AG08395 (cell line): ENCODE results near the gene HMCN1.
"Not testable (repeated sequence)": the region's sequence is repeated elsewhere in the genome, so short reads cannot be mapped to it uniquely, and the experiment has no call there.

Experiments
- DNase-seq: peaks from one replicate; pipeline ENCODE4 v3.0.0; 2012; ENCODE audit warnings: mixed read lengths, low spot score

The HMCN1 gene

GRCh38 chr1:186152620-186153239 lies 418.5 kb downstream of the HMCN1 start:
- peak; percentile 24 for DNase-seq

DNA sequence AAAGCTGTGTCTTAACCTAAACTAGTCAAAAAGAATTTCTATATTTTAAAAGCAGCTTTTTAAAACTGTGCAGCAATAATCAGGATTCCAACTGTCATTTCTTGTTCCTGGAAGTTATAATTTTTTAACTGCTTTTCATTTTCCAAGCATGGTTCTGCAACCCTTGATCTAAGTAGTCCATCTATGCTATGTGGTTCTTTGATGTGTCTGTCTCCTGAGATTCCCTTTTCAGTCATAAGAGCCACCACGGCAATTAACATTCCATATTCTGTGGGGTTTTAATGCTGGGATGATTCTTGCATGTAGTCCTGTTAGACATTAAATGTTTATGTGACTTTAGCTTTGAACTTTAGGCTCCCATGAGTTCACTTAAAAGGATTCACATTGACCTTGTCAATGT lies 420.5 kb downstream of the HMCN1 start:
- DNase-seq: no peak

GRCh38 chr1:186155594-186155993 lies 421.4 kb downstream of the HMCN1 start:
- peak; percentile 69 for DNase-seq

GRCh38 chr1:186162895-186163294 lies 428.7 kb downstream of the HMCN1 start:
- DNase-seq: not testable (repeated sequence)

- no peak for DNase-seq
Observed at GRCh38 chr1:186164773-186165172, 430.6 kb downstream of the HMCN1 start.

GRCh38 chr1:186165303-186165702 lies 431.1 kb downstream of the HMCN1 start:
- no peak for DNase-seq

- DNase-seq: no peak
Observed at GRCh38 chr1:186167096-186167668, 433.0 kb downstream of the HMCN1 start.

DNA sequence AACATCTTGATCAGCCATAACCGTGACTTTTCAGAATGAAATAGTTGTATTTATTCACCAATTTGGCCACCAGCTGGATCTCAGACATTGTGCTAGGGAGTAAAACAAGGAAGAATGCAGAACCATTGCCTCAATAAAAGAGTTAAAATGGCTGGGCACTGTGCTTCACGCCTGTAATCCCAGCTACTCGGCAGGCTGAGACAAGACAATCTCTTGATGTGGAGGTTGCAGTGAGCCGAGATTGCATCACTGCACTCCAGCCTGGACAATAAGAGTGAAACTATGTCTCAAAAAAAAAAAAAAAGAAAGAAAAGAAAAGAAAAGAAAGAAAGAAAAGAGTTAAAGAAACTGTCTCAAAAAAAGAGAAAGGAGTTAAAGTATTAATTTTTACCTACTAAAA lies 441.4 kb downstream of the HMCN1 start:
- DNase-seq: no peak

GRCh38 chr1:186178426-186179043 lies 444.3 kb downstream of the HMCN1 start:
- no peak for DNase-seq

DNA sequence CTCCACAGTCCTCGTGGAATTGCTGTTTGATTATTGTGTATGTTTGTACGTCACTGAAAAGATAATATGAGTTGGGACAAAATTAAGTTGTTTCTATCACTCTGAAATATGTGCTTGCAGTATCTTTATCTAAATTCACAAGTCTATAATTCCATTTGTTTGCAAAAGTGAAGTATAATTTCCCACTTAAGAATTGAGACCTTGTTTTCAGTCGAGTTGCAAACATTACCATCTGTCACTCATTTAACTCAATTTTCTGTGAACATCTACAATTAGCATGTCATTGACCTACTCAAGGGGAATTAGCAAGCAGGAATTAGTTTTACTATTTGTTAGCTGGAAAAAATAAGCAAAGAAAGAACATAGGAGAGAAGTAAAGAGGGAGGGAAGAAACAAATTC lies 445.0 kb downstream of the HMCN1 start:
- no peak for DNase-seq

DNA sequence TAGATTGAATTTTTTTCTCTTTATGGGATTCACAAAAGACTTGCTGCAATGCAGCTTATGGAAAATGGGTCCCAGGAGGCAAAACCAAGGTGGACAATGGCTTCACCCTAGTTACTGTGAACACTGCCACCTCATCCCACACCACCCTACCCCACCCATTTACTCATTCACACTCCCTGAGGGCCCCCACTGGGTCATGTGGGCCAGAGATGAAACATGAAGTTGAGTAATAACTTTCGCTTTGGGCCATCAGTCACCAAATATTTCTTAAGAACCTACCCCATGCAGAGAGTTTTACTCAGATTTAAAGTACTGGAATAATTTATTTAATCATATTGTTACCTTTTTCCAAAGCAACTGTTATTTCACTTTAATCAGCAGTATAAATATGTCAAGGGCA lies 449.0 kb downstream of the HMCN1 start:
- peak; percentile 54 for DNase-seq

GRCh38 chr1:186183970-186184628 lies 449.9 kb downstream of the HMCN1 start:
- peak; percentile 44 for DNase-seq

- not testable (repeated sequence) for DNase-seq
Observed at GRCh38 chr1:186186251-186186650, 452.1 kb downstream of the HMCN1 start.

- DNase-seq: no peak
Observed at GRCh38 chr1:186187601-186188000, 453.4 kb downstream of the HMCN1 start.

GRCh38 chr1:186188004-186188539 lies 453.9 kb downstream of the HMCN1 start:
- peak; percentile 70 for DNase-seq

DNA sequence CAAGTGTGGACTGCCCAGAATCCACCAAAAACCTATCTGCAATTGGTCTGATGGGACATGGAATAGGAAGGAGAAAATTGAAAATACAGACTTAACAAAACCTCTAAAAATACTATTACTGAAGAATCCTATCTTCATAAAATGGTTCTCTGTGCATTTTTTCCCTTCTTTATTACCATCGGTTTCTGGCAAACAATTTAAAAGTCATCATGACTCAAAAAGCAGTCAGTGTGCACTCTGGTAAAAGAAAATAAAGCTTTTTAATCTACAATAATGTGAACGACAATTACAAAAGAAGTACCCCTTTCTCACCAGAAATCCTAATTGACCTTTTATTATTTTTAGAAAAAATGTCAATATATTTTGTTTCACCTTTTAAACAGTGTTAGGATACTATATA lies 454.5 kb downstream of the HMCN1 start:
- DNase-seq: no peak

- no peak for DNase-seq
Observed at GRCh38 chr1:186189156-186189555, 455.0 kb downstream of the HMCN1 start.

DNA sequence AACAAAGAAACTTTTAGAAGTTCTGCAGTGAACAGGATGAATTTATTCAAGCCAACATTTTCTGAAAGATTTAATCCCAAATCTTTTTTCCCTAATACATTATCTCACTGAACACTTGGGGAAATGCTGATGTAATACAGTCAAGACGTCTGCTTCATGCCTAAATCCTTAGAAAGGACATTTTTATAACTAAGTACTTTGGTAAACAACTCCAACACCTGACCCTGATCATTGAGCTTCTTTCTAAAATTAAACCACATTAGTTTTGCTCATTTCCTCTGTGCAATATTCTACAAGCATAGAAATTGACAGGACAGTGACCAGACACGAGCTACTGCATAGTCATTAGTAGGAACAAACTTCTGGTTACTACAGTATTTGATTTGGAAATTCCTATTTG lies 457.3 kb downstream of the HMCN1 start:
- DNase-seq: no peak

- no peak for DNase-seq
Observed at GRCh38 chr1:186193224-186193623, 459.0 kb downstream of the HMCN1 start.

DNA sequence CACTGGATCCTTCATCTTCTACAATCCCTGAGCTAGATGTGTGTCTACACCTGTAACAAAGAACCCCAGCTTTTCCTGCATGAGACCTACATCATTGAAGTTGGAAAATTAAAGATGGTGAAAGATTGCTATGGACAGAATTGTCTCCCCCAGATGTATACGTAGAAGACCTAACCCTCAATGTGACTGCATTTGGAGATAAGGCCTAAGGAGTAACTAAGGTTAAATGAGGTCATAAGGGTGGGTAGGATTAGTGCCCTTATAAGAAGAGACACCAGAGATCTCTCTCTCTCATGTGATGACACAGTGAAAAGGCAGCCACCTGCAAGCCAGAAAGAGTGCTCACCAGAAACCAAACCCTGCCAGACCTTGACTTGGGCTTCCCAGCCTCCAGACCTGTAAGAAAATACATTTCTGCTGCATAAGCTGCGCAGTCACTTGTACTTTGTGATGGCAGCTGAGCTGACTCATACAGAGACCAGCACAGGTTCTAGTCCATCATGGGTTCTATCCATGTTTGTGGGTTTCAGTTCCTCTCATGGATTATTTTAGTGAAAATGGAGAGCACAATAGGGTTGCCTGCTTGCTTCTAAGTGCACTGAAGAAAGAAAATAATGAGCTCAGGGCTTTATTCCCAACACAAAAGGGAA lies 460.0 kb downstream of the HMCN1 start:
- no peak for DNase-seq

DNA sequence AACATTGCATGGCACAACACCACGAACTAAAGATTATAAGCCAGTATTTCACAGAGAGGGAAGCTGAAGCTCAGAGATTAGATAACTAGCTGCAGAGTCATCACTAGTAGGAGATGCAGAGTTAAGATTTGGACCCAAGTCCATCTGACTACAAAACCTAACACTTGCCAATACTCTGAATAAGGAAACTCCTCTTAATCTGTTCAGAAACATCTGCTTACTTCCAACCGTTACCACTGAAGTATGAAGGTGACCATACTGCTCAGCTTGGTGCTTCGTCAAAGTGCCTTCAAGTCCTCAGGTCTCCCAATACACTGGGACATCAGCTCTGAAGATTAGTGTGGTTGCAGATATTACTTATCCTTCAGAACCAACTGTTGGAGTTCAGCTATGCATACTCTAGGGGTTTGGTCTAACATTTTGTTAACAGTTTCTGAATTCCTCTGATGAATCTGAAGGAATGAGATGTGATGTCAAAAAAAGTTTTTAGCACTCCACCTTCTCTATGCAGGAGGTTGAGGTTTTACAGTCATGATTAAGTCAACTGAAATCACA lies 461.3 kb downstream of the HMCN1 start:
- no peak for DNase-seq

GRCh38 chr1:186202271-186202764 lies 468.1 kb downstream of the HMCN1 start:
- DNase-seq: peak; percentile 48
